ES-I3 (cell line): ENCODE measurements around the gene SH3BP5L.

Experiments used
- H3K36me3 ChIP-seq: 2 replicates; pipeline ENCODE4 v1.6.1; 2013; ENCODE audit warnings: mild to moderate bottlenecking, low read length, control low read depth, moderate library complexity; ENCODE audit not compliant: insufficient read depth
- H3K4me1 ChIP-seq: 2 replicates; pipeline ENCODE4 v1.6.1; 2013; ENCODE audit warnings: mild to moderate bottlenecking, control low read depth, low read length; ENCODE audit not compliant: insufficient read depth
- H3K9ac ChIP-seq: 2 replicates; pipeline ENCODE4 v1.6.1; 2013; ENCODE audit warnings: low read depth, mild to moderate bottlenecking, low read length, moderate library complexity
- H3K9me3 ChIP-seq: 2 replicates; pipeline ENCODE4 v1.6.1; 2013; ENCODE audit warnings: mild to moderate bottlenecking, low read length, moderate library complexity; ENCODE audit not compliant: control insufficient read depth, insufficient read depth

SH3BP5L gene

DNA sequence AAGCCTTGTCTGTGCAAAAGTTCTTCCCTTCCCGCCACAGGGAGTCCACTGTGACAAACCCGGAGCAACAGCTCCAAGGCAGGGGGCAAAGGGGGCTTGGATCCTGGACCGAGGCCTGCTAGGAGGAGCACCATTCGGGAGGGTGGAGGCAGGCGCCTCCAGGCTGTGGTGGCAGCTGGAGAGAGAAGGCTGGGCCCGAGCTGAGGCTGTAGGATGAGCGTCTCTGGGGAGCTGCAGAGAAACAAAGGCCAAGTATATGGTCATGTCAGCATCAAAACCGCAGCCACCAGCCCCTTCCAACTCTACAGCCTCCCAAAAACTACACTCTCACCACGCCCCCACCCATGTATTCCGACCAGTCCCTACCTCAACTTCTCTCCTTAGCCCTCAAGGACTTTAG is 579 bp downstream of the SH3BP5L start:
- H3K9me3 ChIP-seq: no peaks in the 10 kb centered on the region
- H3K9ac ChIP-seq: peak overlapping the region; percentile 85
- peaks cover 11% of the 10 kb centered on the region for H3K36me3 ChIP-seq
- peaks cover 5% of the 10 kb centered on the region; the same call in 1 of the 2 replicates for H3K4me1 ChIP-seq

DNA sequence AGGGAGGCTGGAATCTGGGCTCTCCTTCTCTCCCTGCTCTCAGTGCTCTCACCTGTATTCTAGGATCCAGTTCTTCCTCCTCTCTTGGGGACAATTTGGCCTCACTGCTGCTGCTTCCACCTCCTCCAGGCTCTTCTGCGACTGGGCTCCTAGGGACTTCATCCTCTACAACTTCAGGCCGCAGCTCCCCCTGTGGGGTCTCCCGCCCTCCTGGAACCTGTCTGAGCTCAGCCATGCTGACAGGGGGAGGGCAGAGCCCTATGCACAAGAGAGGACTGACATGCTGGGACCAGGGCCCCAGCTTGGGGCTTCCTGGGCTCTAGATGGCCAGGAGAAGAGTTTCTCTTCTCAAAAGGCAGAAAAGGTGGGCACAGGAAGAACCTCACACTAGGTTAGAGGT is 1.0 kb downstream of the SH3BP5L start:
- Histone ChIP-seq H3K36me3 (peaks cover 11% of the 10 kb centered on the region), H3K9ac (peak overlapping the region; percentile 85; the same call in 1 of the 2 replicates), H3K9me3 (no peaks in the 10 kb centered on the region), H3K4me1 (peaks cover 8% of the 10 kb centered on the region; the same call in 1 of the 2 replicates)

DNA sequence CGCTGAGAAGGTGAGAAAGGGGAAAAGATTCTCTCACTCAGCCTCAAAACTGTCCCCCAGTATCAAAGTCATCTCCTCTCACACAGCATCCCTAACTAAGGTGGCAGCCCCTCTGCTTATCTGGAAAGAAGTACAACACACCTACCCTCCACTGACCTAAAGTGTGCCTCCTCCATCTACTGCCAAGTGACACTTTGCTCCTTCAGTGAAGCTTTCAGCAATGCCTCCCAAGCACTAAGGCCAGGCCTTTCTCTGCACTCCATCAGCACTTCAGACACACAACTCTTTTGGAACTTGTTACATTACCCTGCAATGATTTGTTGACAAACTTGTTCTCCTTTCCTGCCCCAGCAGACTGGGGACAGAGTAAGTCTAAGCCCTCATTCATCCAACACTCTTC is 1.4 kb downstream of the SH3BP5L start:
- Histone ChIP-seq H3K9me3 (no peaks in the 10 kb centered on the region), H3K9ac (no peak overlapping the region), H3K36me3 (peaks cover 11% of the 10 kb centered on the region), H3K4me1 (peaks cover 12% of the 10 kb centered on the region)

DNA sequence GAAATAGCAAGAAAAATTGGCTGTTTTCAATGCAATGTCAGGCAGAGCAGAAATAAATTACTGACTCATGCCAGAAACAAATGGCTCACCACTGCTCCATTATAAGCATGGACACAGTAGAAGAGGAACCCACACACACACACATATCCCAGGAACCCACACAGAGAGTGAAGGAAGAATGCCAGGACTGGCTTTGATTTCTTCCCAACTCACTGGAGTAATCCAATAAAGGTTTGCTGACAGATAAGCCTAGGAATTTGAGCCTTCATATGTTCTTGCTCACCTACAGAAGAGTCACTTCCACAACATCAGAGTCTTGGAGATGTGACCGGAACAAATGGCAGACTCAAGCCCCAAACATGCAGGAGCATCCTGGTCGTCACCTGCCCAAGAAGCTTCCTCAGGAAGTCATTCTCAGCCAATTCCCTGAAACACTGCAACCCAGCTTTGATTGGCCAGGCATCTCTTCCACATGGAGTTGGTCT is 2.2 kb downstream of the SH3BP5L start:
- H3K4me1 ChIP-seq: peaks cover 16% of the 10 kb centered on the region

DNA sequence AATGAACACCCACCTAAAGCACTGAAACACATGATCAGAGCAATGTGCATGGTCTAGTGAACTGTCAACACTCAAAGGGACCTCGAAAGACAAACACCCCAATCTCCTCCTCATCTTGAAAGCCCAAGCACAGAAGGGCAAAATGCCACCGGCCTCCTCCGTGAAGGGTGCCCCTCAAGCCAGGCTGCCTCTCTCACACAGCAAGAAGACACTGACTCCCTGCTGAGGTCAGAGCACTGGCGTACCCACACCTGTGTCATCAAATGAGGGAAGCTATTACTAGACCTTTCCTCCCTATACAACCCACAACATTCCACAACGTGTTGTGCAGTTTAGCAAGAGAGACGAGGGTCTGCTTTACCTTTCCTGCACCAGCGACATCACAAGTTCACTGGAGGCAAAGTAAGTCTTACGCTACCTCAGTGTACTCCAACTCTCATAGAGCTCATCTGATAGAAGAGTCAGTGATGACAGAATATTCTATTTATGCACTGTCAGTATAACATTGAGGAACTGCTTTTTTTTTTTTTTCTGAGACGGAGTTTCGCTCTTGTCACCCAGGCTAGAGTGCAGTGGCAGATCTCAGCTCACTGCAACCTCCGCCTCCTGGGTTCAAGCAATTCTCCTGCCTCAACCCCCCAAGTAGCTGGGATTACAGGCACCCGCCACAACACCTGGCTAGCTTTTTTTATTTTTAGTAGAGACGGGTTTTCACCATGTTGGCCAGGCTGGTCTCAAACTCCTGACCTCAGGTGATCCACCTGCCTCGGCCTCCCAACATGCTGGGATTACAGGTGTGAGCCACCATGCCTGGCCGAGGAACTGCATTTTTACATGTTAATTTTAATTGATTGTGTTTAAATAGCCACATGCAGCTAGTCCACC is 3.3 kb downstream of the SH3BP5L start:
- no peaks in the 10 kb centered on the region for H3K9me3 ChIP-seq
- H3K4me1 ChIP-seq: peaks cover 16% of the 10 kb centered on the region
- H3K36me3 ChIP-seq: peaks cover 11% of the 10 kb centered on the region
- no peak overlapping the region for H3K9ac ChIP-seq

More for the DNA sequence above, 2.2 kb downstream of the SH3BP5L start:
- Histone ChIP-seq H3K9ac (no peak overlapping the region), H3K36me3 (peaks cover 11% of the 10 kb centered on the region), H3K9me3 (no peaks in the 10 kb centered on the region)

DNA sequence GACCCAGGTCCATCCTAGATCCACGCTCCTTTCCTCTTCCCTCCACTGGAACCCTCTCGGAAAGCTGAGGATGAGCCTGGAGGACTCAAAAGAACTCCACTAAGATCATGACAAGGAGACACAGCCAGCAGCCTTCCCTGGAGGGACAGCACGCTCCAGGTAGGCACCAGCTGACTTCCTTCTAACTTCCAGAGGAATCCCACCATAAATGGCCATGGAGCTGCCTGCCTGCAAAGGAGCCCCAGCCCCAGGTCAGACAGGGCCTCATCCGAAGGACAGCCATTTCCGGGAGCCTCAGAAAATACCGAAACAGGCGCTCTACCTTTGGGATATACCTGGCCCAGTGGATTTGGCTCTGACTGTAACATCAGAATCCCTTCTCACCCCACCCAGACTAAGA is 4.1 kb downstream of the SH3BP5L start:
- Histone ChIP-seq H3K9ac (no peak overlapping the region), H3K36me3 (peaks cover 11% of the 10 kb centered on the region)

DNA sequence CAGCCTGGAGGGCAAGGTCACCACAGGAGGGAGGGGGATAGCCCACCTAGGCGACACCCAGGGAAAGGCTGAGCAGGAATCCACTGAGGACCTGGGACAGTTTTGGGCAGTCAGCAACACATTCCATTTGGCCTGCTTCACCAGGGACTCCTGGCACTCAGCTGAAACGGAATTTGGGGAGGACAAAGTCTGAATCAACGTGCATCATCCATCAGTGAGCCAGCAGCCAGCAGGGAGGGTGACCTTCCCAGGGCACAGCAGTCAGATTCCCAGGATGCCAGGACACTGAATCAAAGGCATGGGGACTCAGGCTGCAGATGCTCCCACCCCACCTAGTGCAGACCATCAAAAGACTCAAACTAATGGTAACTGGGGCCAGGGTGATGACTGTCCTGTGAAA is 4.6 kb downstream of the SH3BP5L start:
- no peaks in the 10 kb centered on the region for H3K9me3 ChIP-seq
- H3K36me3 ChIP-seq: peaks cover 11% of the 10 kb centered on the region
- peaks cover 16% of the 10 kb centered on the region for H3K4me1 ChIP-seq
- no peak overlapping the region for H3K9ac ChIP-seq

More for the DNA sequence above, 4.1 kb downstream of the SH3BP5L start:
- Histone ChIP-seq H3K4me1 (peaks cover 16% of the 10 kb centered on the region), H3K9me3 (no peaks in the 10 kb centered on the region)

DNA sequence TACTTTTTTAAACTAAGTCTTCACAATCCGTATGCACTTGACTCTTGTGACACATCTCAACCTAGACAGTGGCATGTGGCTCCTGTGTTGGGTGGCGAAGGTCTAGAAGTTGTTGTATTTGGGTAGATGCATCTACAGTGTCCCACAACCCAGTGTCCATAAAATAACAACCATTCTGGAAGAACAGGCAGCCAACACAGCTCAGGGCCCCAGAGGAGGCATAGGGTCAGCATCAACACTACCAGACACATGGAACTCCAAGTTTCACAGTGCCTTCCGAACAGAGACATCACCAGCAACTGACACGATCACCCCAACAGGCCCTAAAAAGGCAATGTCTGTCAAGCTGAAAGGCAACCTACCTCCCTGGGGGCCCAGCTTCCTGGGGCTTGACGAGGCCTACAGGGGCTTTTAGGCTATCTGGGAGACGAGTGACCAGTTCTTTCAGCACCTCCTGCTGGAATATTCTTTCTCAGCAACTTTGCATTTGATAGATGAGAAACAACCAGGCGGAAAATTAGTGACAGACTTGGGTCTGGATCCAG is 5.6 kb downstream of the SH3BP5L start:
- no peaks in the 10 kb centered on the region for H3K9me3 ChIP-seq
- H3K4me1 ChIP-seq: peaks cover 20% of the 10 kb centered on the region
- H3K9ac ChIP-seq: no peak overlapping the region
- peaks cover 11% of the 10 kb centered on the region for H3K36me3 ChIP-seq

DNA sequence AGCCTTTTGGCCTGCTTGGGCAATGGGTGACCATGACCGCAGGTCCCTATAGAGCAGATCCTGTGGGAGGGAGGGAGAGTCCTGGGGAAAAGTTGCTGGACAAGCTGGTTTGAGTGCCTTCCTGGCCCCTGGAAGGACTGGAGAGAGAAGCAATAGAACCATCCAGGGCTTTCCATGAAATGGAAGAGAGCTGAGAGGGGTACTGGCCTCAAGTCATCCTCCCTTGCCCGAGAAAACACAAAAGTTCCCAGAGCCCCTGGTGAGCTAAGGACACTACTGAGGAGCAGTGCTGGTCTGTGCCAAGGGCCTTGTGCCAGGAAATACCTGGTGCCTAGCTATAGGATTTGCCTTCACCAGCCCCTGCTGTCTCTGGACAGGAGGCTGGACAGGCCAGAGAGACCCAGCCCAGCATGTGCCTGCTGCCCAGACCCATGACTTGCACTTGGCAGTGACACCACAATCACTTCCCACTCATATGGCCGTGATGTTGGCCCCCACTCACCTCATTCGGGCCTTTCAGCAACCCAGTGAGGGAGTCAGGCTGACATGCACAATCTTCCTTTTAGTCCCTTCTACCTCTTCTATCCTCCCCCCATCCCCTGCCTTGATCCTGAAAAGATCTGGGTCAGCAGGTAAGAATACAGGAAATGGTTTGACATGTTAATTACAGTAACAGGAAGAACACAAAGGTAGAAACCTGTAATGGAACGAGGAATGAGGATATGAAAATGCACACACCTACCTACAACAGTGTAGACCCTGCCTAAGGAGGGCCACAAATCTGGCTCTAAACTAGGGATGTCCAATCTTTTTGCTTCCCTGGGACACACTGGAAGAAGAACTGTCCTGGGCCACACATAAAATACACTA is 7.0 kb downstream of the SH3BP5L start:
- Histone ChIP-seq H3K9me3 (no peaks in the 10 kb centered on the region), H3K4me1 (peaks cover 16% of the 10 kb centered on the region), H3K36me3 (peaks cover 14% of the 10 kb centered on the region), H3K9ac (peak overlapping the region; percentile 12; the same call in 1 of the 2 replicates)

DNA sequence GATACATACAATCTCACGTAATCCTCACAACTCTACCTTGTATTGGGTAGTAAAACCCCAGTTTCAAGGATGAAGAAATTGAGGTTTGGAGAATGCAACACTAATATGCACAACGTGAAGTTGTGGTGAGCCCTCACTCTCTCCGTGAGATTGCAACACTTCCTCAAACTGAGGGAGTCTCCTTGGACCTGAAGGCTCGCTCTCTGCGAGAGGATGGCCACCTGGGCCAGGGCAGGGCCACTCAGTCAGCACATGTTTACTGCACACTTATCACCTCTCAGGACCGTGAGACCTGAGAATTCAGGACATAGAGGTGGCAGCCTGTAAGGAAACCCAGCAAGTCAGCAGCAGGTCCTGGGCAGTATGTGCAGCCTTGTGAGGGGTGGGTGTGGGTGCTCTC is 8.7 kb downstream of the SH3BP5L start:
- no peaks in the 10 kb centered on the region for H3K9me3 ChIP-seq
- peaks cover 18% of the 10 kb centered on the region for H3K36me3 ChIP-seq
- no peak overlapping the region for H3K9ac ChIP-seq
- peaks cover 16% of the 10 kb centered on the region for H3K4me1 ChIP-seq

DNA sequence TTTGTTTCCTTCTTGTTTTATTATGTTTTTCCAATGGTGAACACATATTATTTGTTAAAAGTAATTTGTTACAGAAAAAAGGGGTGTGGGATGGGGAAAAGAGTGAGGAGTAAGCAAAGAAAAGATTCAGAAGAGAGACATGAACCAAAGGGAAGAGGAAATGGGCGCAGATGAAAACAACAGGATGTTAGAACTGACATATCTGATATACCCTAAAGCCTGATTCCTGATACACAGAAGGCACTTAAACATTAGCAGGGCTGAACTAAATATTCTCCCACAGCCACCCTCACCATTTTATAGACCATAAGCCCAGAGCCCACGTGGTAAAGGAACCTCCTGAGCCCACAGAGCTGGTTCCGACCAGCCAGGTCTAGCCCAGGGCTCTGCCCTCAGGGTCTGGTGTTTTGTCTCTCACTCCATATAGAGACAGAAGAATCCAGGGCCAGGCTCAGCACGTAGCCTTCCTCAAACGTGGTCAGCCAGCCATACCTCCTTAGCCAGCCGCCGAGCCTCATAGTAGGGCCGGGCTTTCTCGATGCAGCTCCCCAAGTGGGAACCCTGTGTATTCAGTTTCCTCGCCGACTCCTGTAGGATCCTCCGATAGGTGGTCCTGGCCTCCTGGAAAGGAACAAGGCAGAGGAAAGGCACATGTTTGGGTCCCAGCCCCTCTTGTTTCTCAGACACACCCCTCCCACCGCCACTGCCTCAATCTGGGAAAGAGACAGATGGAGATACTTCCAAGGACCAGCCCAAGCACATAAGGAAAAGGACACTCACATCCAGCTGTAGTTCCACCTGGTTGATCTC is 9.5 kb downstream of the SH3BP5L start:
- peaks cover 18% of the 10 kb centered on the region for H3K36me3 ChIP-seq
- H3K4me1 ChIP-seq: peaks cover 16% of the 10 kb centered on the region
- no peaks in the 10 kb centered on the region for H3K9me3 ChIP-seq
- no peak overlapping the region for H3K9ac ChIP-seq

DNA sequence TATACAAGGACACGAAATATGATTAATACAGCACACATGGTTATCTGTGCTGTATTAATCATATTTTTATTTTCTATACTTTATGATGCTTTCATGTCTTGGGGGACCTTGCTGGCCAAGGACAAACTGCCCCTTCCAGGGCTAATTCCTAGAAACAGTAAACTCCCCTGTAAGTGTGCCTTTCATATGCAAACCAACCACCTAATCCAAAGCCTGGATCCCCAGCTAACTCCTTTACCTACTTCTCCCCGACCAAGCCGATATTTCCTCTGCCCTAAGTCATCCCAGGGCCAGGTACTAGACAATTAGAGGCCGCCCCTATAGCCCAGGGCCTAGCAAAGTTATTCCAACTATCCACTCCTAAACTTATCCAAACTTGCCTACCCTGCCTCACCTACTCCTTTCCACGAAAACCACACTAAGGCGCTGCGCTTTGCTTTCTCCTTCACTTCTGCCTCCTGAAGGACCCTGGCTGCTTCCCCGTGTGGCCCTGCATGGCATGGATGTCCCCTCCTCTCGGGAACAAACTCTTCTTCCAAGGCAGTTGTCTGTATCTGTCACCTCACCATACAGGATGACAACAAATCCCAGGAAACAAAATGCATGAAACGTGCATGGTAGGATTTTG is 10.2 kb downstream of the SH3BP5L start:
- peaks cover 18% of the 10 kb centered on the region for H3K36me3 ChIP-seq
- peaks cover 16% of the 10 kb centered on the region for H3K4me1 ChIP-seq

DNA sequence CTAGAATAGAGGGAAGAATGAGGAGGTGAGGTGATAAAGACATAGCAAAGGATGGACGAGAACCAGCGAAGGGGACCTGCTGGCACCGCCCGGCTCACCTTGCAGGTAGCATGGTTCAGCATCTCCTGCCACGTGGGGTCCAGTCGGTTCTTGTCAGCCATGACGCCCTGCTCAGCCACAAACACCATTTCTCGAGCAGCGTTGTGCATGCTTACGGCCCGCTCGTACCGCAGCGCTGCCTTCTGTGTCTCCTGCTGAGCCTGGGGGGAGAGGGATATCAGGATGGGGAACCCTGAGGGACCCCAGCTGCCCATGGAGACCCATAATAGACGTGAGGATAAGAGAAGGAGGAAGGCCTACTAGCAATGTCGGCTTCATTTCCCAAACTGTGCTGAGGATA is 11.4 kb downstream of the SH3BP5L start:
- H3K4me1 ChIP-seq: peaks cover 9% of the 10 kb centered on the region
- no peaks in the 10 kb centered on the region for H3K9me3 ChIP-seq
- peaks cover 18% of the 10 kb centered on the region for H3K36me3 ChIP-seq
- no peak overlapping the region for H3K9ac ChIP-seq

More for the DNA sequence above, 10.2 kb downstream of the SH3BP5L start:
- H3K9me3 ChIP-seq: no peaks in the 10 kb centered on the region
- H3K9ac ChIP-seq: no peak overlapping the region
